ENCODE data around the gene KIRREL3. TPM values are rescaled to one million over a fixed set of nuclear protein-coding genes. Genes with fewer than 3 reads are reported as not detected.

KIRREL3 gene
- total and polyA plus RNA-seq, 9 donors = 0.25 to 5.3 (median 0.48) TPM

GRCh38 chr11:126660321-126660720, 340.2 kb downstream of the KIRREL3 start:
- no peaks in the 10 kb centered on the region for H3K9me3 ChIP-seq
- H3K36me3 ChIP-seq = no peaks in the 10 kb centered on the region
- TF ChIP-seq CTCF (IDR thresholded peaks at IDR 0.05) = no peak
- no peak for TF ChIP-seq EP300 (IDR thresholded peaks at IDR 0.05)
- no peak for TF ChIP-seq POLR2A (IDR thresholded peaks at IDR 0.05)
- no peak overlapping the region for H3K27ac ChIP-seq
- H3K4me3 ChIP-seq = no peak overlapping the region
- no peak for DNase-seq
- intact Hi-C loops (cut with DNase I) = no loop called here
- 65 to 70% (median 68%) methylated on average over 5 of the region's 5 CpGs for whole genome bisulfite sequencing, 3 donors
- no peaks in the 10 kb centered on the region for H3K27me3 ChIP-seq
- H3K4me1 ChIP-seq (ENCODE audit: insufficient read depth) = no peaks in the 10 kb centered on the region

GRCh38 chr11:126658306-126659056, 342.1 kb downstream of the KIRREL3 start:
- 69 to 83% (median 72%) methylated on average over 6 of the region's 6 CpGs for WGBS, 3 donors
- H3K27me3 ChIP-seq = no peaks in the 10 kb centered on the region
- H3K9me3 ChIP-seq = no peaks in the 10 kb centered on the region
- H3K4me3 ChIP-seq = no peak overlapping the region
- H3K4me1 ChIP-seq (ENCODE audit: insufficient read depth) = no peaks in the 10 kb centered on the region
- H3K36me3 ChIP-seq = no peaks in the 10 kb centered on the region
- intact Hi-C loops (cut with DNase I) = no loop called here
- DNase-seq = no peak
- TF ChIP-seq POLR2A (IDR thresholded peaks at IDR 0.05) (no peak), EP300 (IDR thresholded peaks at IDR 0.05) (no peak), CTCF (IDR thresholded peaks at IDR 0.05) (no peak)
- no peak overlapping the region for H3K27ac ChIP-seq

GRCh38 chr11:126655807-126656128, 344.8 kb downstream of the KIRREL3 start:
- H3K27ac ChIP-seq = no peak overlapping the region
- no peak for DNase-seq
- TF ChIP-seq EP300 (IDR thresholded peaks at IDR 0.05) (no peak), CTCF (IDR thresholded peaks at IDR 0.05) (no peak), POLR2A (IDR thresholded peaks at IDR 0.05) (no peak)
- no peak overlapping the region for H3K4me3 ChIP-seq
- no peaks in the 10 kb centered on the region for H3K27me3 ChIP-seq
- intact Hi-C loops (cut with DNase I) = no loop called here
- WGBS, 3 donors = 10 to 15% (median 13%) methylated on average over 2 of the region's 2 CpGs
- no peaks in the 10 kb centered on the region for H3K36me3 ChIP-seq
- H3K4me1 ChIP-seq (ENCODE audit: insufficient read depth) = no peaks in the 10 kb centered on the region
- no peaks in the 10 kb centered on the region for H3K9me3 ChIP-seq

GRCh38 chr11:126654886-126655806, 345.4 kb downstream of the KIRREL3 start:
- Histone ChIP-seq H3K36me3 (no peaks in the 10 kb centered on the region), H3K4me1 (ENCODE audit: insufficient read depth) (no peaks in the 10 kb centered on the region), H3K9me3 (no peaks in the 10 kb centered on the region), H3K27me3 (no peaks in the 10 kb centered on the region), H3K27ac (no peak overlapping the region), H3K4me3 (no peak overlapping the region)
- 37 to 47% (median 39%) methylated on average over 12 of the region's 12 CpGs for WGBS, 3 donors
- intact Hi-C loops (cut with DNase I) = no loop called here
- no peak for DNase-seq
- no peak for TF ChIP-seq CTCF (IDR thresholded peaks at IDR 0.05)
- TF ChIP-seq EP300 (IDR thresholded peaks at IDR 0.05) = no peak
- no peak for TF ChIP-seq POLR2A (IDR thresholded peaks at IDR 0.05)

Measured in ovary (tissue), 9 donors.